Glomerular endothelial cell (primary cell): ENCODE measurements around the gene BZW1. TPM values are rescaled to one million over a fixed set of nuclear protein-coding genes. Genes with fewer than 3 reads are reported as not detected.

ENCODE experiments used
- DNase-seq: peaks from one replicate; pipeline ENCODE4 v3.0.0-alpha.2; 2011; ENCODE audit warnings: low read depth, low spot score; ENCODE audit errors: extremely low read depth
- total RNA-seq: library from RNA; depleted of rRNA; stranded (reverse); fragments of >200 nt; gene quantifications from 2 replicates; pipeline ENCODE4 v1.2.3, GENCODE V29; 2015

Gene BZW1
- total RNA-seq, 1 donor from 2014 or later, result 290 TPM

GRCh38 chr2:200828572-200829257, 17.0 kb downstream of the BZW1 start:
- no peak for DNase-seq

DNA sequence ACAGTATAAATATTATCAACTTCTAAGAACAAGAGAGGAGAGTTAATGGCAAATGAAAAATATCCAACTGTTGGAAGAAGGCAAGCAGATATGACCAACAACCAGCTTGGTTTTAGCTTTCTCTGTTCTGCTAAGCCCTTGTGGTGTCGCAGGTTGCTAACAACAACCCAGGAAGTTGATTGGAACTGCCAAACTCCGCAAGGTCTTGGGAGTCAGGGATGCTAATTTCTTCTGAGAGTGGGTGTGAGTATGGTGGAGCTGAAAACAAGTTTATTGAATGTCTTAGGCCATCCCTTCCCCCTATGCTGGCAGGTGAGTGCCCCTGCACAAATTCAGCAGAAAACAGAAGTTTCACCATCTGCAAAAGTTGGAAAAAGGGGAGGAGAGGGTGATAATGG, 17.5 kb downstream of the BZW1 start:
- DNase-seq, result no peak

DNA sequence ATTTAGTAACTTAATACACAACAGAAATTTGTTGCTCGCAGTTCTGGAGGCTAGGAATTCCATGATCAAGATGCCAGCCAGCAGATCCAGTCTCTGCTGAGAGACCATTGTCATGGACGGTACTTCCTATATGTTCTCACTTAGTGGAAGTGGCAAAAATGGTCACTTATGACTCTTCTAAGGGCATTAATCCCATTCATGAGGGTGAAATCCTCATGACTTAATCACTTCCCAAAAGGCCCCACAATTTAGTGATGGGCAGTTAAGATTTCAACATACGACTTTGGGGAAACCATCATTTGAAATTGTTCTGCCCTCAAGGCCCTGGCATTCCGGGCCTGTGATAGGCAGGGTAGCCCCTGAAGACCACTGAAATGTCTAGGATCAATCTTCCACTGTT, 23.0 kb downstream of the BZW1 start:
- DNase-seq, result no peak

DNA sequence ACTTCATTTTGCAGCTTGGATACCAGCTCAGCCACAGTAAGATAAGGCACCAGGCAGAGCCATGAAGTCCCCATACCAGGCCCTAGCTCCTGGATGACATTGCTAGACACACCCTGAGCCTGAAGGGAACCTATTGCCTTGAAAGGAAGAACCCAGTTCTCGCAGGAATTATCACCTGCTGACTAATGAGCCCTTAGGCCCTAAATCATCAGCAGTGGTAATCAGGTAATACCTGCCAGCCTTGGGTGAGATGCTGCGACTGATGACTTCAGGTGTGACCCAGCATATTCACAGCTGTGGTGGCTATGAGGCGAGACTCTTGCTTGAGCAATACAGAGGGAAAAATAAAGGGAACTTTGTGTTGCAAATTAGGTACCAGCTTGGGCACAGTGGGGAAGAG, 27.8 kb downstream of the BZW1 start:
- DNase-seq, result no peak

DNA sequence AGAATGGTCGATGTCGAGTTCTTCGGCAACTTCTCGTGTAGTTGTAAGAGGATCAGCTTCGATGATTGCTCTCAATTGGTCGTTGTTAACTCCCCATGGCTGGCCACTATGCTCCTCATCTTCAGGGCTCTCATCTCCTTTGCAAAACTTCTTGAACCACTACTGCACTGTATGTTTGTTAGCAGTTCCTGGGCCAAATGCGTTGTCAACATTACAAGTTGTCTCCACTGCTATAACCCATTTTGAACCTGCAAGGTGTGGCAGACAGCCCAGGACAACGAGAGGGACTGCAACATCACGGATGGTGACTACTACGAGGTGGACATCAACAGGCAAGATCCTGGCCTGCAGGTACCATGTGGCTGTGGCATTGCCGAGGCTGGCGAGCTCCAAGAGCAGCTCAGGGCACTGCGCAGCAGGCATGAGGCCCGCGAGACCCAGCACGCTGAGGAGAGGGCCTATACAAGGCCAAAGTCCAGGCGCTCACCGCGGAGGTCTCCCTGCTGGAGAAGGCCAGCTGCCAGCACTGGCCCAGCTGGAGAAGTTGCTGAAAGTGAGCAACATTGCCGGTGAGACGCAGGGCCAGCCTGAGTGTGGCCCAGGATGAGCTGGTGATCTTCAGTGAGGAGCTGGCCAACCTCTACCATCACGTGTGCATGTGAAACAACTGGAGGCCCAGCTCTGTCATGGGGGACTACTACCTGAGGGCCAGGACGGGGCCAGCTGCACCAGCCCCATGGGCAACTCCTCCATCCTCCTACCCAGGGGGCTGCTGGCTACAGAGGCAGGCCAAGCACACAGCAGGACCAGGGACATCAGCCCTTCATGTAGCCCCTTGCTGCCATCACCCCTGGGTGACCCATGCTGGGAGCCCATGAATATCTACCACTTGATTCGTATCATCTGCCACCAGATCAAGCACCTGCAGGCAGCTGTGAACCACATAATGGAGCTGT, 32.6 kb downstream of the BZW1 start:
- no peak for DNase-seq

- DNase-seq, result no peak
These were observed 33.5 kb downstream of the BZW1 start for GRCh38 chr2:200845194-200845593.

DNA sequence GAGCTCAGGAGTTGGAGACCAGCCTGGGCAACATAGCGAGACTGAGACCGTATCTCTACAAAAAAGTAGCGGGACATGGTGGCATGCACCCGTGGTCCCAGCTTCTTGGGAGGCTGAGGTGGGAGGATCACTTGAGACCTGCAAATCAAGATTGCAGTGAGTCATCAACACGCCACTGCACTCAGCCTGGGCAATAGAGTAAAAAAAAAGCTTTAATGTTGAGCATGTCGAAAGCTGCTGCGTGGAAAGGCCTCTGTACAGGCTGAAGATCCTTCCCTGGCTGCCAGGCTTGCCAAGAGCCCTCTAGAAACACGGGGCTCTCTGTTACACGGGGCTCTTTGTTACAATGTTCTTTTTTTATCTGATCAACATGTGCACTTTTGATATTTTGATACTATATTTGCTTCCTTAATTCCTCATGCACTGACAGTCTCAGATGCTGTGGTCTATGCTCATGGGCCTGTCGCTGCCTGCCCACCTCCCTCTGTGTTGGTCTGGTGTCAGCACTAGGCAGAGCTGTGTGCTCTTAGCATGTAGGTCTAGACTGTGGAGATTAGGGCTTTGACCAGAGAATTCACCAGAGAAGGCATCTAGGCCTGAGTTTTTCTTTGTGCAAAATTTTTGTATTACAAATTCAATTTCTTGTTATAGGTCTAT, 34.1 kb downstream of the BZW1 start:
- no peak for DNase-seq

DNA sequence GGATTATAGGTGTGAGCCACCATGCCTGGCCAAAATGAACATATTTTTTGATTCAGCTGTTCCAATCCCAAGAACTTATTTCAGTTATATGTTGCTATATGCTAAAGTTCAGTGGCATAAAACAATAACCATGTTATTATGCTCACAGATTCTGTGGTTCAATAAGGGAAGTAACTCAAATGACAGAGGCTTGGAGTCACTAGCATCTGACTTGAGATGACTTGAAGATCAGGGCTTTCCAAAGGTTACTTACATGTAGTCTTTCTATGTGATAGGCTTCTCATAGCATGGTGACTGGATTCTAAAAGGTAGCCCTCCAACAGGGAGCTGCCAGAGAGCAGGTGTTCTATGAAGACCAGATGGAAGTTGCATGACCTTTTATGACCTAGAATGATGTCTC, 35.6 kb downstream of the BZW1 start:
- DNase-seq, result no peak

DNA sequence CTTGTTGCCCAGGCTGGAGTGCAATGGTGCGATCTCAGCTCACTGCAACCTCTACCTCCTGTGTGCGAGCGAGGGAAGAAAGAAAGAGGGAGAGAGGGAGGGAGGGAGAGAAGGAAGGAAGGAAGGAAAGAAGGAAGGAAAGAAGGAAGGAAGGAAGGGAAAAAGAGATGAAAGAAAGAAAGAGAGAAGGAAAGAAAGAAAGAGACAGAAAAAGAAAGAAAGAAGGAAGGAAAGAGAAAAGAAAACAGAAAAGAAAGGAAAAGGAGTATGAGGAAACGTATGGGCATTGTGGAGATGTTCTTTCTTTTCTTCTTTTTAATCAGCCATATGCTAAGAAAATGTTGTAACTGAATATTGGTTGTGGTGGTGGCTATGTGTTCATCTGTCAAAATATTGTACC, 36.2 kb downstream of the BZW1 start:
- DNase-seq, result no peak

DNA sequence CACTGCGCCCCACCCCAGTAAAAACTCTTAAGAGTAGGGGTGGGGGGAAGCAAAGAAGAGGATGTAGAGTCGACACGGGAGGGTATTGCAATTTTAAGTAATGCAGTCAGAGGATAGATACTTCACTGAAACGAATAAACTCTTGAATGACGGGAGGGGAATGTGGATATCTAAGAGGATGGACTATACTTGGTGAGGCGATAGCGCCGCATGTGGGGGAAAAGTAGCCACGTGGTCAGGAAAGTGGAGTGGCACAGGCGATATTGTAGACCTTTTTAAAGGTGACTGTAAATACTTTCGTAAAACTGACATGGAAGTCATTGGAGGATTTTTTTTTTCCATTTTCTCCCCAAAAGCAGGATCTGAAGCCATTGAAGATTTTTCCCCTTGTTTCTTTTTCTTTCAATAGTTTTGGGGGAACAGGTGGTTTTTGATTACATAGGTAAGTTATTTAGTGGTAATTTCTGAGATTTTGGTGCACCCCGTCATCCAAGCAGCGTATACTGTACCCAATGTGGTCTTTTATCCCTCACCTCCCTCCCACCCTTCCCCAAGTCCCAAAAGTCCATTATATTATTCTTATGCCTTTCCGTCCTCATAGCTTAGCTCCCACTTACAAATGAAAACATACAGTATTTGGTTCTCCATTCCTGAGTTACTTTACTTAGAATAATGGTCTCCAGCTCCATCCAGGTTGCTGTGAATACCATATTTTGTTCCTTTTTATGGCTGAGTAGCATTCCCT, 39.0 kb downstream of the BZW1 start:
- DNase-seq, result no peak

- DNase-seq, result no peak
These were observed 39.9 kb downstream of the BZW1 start for GRCh38 chr2:200851398-200852248.

- no peak for DNase-seq
These were observed 40.9 kb downstream of the BZW1 start for GRCh38 chr2:200852605-200853004.

DNA sequence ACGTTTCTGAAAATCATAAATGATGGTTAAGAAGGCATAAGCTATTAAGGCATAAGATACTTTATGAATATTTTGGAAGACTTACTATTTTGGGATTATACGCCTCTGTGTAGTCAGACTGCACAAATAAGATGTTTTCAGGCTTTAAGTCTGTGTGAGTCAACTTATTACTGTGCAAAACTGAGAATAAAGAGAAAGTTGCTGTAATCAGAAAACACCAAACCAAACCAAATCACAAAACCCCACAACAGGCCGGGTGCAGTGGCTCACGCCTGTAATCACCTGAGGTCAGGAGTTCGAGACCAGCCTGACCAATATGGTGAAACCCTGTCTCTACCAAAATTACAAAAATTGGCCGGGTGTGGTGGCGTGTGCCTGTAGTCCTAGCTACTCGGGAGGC, 45.1 kb downstream of the BZW1 start:
- DNase-seq, result no peak

DNA sequence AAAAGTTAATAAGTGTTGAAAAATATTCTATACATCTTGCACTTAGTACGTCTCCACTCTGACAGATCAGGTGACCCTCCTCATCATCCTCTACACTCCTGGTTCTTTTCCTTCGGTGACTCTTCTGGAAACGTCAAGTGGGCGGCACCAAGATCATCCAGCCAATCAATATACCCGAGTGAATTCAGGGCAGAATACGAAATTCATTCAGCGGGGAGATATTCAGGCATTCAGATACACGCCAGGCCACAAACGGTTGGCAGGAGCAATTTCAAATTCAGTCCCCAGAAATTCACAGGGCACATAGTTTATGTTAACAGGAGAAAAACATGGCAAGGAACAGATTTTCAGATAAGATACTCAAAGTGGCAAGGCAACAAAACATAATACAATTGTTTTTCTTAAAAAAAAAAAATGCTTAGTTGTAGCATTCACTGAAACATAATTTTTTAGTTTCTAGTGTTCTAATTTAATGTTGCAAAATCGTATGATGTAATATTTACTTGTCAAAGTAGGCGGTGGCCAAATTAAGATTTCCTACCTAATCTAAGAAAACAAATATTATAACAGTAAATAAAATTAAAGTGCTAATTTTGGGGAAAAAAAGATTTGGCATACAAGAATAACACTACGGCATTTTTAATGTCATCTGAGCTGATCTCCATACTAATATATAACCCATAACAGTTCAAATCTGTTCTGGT, 48.5 kb downstream of the BZW1 start:
- no peak for DNase-seq

DNA sequence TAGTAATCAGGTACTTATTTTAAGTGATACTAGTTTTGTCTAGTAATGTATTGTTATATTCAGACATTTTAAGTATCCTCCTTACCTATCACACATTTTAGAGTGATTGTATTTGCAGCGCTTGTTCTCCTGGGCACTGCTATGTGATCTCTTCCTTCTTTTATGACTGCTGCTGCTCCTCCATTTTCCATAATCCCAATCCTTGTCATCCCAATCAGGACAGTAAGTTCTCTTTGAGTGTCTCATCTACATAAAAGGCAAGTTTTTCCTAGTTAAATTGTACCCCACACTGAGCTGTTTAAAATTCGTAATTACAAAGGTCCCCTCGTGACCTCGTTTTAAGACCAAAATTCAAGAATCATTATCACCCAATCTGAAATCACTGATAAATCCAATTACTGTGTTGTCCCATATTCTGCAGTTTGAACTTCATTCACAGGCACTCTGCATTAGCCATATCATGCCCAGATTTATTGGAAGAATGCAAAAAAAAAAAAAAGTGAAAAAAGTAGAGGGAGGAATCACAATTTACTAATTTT, 50.0 kb downstream of the BZW1 start:
- no peak for DNase-seq

DNA sequence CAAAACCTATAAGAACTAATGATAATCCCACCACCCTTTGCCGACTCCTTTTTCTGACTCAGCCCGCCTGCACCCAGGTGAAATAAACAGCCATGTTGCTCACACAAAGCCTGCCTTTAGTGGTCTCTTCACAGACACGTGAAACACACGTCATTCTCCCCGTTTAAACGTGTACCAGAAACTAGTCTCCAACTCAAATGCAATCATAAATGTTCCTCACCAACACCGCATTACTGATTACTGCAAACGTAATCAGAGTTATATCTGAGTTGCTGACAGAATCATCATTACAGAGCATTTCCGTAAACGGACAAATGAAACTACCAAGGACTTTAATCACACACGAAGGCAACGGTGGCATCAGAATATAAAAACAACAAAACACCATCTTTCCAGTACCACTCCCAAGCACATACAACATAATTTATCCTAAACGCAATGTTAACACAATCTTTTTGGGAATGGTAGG, 50.9 kb downstream of the BZW1 start:
- no peak for DNase-seq

GRCh38 chr2:200863782-200864175, 52.1 kb downstream of the BZW1 start:
- no peak for DNase-seq

GRCh38 chr2:200864176-200865034, 52.7 kb downstream of the BZW1 start, which contains the start of gene CLK1:
Gene CLK1, minus strand, starts transcription at chr2:200864658. Its CDS starts 2,796 bp downstream, at chr2:200861862.
- DNase-seq, result no peak
